Fibroblast of skin of back (primary cell): ENCODE data around the gene SEC31B.
A peak's percentile ranks its signal among the peaks of the same experiment; 100 is the strongest.

Source experiments
- DNase-seq: peaks from one replicate; pipeline ENCODE4 v3.0.0-alpha.2; 2013

SEC31B gene

DNA sequence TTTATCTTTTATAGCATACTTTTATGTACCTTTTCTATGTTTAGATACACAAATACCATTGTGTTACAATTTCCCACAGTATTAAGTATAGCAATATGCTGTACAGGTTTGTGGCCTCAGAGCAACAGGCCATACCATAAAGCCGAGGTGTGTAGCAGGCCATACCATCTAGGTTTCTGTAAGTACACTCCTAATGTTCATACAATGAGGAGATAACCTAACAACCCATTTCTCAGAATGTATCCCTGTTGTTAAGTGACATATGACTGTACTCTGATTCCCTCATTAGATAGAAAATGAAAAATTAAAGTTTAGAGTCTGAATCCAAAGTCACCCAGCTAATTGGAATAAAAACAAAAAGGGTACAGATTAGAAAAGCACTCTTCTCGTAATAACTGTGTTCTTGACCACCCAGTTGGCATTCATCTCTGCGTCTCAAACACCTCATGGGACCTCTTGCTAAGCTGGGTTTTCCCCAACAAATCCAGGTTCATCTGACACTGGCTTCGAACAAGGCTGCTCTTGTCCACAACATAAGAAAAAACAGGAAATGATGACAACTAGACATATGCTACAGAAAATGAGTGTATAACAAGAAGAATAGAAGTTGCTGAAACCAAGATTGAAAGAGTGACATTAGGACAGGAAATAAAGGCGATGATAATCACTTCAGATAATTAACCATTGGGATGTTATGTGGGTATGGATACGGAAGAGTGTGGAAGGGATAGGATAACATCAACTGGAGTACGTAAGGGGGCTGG is 8.6 kb upstream of the SEC31B start:
- DNase-seq, result no peak

DNA sequence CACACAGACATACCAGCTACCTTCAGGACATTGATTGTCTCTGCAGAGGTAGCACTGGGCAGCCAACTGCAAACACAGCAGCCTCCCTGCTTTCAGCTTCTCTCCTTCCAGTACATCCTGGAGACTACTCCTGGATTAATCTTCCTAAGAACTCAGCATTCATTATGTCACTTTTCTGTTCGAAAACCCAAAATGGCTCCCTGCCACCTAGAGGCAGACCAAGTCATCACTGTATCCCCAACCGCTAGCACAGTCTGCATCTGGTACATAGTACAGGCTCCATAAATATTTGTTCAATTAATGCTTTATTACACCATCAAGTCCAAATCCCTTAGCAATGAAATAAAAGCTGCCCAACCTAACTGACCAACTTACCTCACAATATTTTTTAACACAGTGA is 5.0 kb upstream of the SEC31B start:
- no peak for DNase-seq

DNA sequence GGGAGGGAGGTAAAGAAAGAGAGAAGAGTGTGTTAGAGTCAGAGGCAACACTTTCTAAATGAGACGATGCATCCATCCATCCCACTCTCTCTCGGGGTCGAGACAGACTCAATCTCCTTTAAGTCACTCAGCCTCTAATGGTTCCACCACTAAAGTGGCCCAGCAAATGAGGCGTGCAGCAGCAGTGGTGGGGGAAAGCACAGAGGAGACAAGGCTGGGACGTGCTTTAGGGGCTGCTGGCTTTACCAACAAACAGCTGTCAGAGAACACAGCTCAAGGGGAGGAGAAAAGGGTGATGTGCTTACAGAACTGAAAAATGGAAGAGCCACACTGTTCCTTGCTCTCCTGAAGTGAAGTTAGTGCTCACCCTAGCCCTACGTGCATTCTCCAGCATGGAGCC is 4.5 kb upstream of the SEC31B start:
- DNase-seq, result no peak

DNA sequence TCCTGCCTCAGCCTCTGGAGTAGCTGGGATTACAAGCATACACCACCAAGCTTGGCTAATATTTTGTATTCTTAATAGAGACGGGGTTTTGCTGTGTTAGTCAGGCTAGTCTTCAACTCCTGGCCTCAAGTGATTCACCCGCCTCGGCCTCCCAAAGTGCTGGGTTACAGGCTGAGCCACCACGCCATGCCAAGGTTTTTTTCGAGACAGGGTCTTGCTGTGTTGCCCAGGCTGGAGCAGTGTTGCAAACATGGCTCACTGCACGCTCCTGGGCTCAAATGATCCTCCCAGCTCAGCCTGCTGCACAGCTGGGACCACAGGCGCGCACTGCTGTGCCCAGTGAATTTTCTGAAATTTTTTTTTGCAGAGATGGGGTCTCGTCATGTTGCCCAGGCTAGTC is 3.3 kb upstream of the SEC31B start:
- no peak for DNase-seq

DNA sequence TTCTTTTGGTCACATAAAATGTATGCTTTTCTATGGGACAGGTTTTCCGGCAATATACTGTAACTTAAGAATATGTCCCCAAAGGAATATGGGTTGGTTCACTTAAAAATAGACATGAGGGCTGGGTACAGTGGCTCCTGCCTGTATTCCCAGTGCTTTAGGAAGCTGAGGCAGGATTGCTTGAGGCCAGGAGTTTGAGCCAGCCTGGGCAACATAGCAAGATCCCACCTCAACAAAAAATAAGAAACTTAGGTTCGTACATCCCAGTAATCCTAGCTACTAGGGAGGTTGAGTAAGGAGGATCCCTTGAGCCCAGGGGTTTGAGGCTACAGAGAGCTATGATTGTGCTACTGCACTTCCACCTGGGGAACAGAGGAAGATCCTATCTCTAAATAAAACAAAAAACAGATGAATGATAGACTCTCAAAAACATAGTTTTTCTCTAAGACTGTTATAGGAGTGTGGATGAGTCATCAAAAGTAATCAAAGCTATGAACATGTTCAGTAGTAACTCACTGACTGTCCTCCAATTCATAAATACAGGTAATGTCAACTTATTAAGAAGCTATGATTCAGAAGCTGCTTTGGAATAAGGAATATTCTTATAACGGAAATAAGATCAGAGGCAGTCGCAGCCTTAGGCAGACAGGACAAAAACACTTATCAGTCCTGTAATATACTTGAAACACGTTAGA is 2.6 kb upstream of the SEC31B start:
- DNase-seq, result no peak

DNA sequence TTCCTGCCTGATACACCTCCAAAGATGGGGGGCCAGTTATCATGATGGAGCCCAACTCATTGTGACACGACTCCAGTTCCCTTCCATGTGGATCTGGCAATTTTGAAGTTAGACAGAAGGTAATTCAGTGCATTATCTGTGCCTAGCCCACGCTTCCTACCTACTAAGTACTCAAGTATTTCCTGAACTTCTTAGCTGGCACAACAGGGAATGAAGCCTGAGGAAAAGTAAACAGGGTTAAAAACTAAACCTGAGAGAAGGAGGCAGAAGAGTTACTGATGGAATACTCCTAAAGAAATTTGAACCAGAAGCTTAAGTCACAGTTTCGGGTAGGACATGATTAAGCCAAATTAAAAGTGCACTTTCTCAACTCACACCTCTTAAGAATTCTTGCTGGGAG is 1.1 kb upstream of the SEC31B start:
- peak; percentile 46 for DNase-seq

DNA sequence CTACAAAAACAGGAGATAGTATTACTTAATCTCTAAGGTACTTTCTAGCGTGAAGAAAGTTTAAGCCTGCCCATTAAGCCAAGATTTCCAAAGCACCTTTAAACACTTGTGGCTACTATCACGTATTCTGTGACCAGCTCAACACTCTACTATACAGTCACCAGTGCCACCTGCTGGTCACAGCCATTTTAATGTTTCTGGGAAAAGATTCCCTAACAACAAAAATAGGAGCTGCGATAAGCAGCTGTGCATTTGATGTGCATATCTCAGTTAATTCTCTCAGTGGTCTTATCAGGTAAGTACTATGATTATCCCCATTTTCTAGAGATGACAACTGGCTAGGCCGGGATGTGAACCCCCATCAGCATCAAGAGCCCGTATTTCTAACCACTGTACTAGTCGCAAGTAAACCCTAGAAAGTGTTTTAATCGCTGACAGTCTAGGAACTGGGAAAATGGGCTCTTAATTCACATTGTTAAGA is 860 bp downstream of the SEC31B start:
- peak; percentile 65 for DNase-seq

DNA sequence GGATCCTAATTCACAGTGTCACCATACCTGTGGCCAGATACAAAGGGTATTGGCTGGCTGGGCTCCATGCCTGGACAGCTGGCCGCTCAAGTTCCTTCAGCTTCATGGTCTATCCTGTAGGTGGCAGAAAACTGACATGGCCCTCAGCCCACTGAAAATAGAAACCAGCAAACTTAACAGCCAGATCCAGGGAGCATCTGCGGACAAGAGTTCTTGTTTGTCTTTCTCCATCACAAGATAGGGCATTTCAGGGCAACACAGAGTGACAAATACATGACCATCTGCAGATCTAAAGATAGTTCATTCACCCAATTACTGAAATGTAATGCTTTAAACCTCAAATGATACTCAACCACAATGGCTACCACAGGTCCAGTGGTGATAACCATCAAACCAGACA is 2.8 kb downstream of the SEC31B start:
- DNase-seq, result no peak

DNA sequence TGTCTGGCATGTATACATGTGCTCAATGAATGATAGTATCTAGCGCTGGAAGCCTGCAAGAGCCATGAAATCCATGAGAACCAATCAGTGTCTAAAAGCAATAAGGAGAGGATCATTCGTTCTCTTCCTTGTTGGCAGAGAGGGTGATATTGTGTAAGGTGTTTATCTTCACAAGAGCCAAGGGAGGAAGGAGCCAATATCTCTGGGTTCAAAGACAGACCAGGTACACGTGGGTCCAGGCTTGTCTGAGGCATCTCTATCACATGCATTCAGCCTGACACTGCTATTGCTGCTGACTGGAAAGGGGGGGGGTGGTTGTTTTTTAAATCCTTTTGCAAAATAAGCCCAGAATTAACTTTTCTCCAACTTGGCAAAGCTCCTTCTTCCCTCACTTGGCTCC is 4.0 kb downstream of the SEC31B start:
- DNase-seq, result no peak

DNA sequence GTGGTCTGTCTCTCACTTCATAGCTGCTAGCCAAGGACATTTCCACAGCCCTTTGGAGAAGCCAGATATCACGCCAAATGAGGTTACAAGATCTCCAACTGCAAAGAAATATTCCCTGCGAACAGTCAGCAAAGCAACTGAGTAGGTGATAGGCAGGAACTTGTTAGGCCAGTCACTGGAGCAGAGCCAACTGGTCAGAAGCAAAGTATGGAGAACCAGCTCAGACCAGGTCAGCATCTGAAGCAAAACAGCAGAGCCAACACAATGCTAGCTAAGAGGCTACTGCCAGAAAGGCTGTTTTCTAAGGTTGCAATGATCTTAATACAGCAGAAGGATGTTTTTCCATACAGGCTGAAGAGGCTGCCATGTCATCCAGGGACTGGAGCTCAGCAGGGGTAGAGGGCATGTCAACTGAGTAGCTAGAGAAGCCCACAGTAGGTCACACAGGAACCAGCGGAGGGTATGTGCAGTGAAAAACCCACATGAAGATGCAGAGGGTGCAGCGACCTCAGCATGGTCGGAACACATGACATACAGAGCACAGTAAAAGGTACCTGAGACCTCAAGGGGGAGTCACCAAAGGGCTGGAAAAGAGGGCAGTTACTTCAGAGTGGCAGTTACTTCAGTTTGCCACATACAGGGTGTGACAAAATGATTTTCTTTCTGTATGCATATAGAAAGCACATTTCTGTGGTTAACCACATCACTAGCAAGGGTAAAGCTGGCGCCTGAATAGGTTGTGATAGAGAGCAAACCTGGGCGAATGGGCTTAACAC is 8.9 kb downstream of the SEC31B start:
- DNase-seq, result no peak

DNA sequence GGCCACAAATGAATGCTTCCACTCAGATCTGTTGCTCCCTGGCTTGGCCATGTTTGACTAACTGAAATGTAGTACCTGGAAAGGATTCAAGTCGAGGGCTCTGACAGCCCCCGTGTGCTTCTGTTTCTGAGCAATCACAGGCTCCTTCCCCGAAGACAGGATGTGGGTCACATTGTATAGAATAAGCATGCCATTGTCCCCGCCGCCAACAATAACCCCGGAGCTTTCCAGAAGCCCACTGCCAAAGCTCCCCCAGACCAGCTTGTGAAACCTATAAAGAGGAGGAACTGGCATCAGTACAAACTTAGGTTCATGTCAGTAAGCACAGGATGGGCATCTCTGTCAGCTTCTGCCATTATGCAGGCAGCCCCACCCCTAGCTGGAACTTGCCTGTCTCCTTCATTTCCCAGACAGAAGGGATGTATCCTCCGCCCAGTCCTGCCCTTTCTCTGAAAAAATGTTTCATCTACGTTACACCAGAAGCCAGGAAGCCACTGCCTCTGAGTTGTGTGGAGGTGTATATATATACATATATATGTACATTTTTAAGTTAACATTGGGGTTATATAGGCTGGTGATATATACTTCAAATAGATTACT is 10.3 kb downstream of the SEC31B start:
- no peak for DNase-seq

DNA sequence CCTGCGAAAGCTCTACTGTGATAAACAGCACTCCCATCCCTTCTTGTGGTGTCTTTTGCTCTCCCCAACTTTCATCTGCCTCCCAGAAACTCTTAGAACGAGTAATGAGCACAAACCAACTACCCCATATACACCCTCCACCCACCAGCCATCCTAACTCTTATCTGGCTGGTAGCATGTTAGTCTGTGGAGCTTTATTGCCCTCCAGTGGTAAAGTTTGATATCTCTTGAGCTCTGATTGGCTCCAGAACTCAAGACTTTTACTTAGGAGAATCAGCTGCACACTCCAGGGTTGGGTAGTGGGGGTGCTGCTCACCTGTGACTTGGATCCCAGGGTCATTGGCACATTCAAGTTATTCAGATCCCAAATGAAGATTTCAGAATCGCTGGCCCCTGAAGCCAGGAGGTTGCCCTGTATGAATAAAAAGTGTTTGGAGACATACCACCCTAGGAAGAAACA is 10.9 kb downstream of the SEC31B start:
- DNase-seq, result peak; percentile 70

DNA sequence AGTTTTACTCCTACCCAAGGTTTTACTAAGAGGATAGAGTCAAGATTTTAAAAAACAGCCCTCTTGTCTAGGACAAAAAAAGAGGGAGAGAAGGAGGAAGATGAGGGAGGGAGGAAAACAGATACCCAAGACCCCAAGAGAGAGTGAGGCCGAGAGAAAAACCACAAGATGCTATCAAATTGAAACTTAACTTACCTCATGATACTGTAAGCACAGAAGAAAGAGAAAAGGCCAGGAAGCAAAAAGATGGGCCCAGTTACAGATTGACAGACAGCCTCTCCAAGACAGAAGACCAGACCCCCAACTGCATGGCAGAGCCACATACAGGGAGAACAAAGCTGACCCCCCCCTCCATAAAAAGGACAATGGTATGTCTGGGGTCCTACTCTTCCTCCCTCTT is 11.4 kb downstream of the SEC31B start:
- no peak for DNase-seq

DNA sequence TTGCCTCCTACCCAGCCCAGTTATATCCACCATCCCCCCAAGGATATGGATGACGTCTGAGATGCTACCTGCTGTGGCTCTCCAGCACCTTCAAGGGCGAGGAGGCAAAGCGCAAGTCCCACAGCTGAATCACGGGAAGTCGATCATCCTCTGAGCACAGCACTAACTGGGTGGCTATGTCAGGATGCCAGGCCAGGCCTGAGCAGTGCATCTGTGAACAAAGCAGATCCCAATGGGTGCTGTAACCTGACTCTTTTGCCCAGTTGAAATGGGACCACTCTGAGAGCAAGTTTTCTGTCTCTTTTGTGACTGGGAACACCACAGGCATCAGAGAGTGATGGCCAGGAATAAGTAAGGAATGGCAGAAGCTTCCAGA is 12.3 kb downstream of the SEC31B start:
- no peak for DNase-seq

DNA sequence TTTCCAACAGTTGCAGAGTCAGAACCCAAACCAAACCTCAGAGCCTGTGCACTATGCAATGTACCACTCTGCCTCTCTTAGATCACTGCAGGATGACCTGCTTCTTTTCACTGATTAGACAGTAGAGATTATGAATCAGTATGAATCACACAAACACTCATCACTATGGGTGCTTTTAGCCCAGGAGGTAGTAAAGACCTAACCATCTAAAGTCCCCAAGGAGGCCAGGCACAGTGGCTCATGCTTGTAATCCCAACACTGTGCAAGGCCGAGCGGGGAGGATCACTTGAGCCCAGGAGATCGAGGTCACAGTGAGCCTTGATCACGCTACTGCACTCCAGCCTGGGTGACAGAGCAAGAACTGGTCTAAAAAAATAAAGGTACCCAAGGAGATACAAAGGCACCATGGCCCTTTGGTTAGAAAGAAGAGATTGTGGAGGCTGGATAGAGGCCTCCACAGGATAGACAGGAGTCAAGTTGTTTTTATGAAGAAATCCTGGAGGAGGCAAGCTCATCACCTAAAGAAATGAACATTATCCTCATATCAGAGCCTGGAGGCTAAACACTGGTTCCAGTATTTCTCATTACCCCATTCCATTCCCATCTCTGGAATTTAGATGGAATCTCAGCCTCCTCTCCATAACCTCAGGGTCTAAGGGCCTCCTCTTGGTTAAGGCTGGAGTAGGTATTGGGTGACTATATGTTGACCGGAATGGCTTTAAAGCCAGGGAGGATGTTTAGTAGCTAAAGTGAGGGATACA is 12.9 kb downstream of the SEC31B start:
- peak; percentile 89 for DNase-seq

DNA sequence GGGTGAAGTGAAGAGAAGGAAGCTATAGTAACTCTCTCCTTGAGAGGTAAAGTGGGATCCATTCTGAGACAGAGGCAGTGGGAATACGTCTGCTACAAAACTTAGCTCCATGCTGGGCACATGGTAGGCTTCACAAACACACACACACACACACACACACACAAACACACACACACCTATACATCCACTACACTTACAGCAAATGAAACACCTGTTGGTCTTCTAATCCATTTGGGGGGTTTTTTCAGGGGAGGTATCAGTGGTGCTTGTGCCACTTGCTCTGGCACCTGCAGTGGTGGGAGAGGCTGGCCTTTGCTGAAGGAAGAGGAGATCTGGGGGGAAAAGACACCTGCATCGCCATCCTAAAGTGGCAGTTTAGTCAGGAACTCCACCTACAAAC is 14.5 kb downstream of the SEC31B start:
- no peak for DNase-seq

DNA sequence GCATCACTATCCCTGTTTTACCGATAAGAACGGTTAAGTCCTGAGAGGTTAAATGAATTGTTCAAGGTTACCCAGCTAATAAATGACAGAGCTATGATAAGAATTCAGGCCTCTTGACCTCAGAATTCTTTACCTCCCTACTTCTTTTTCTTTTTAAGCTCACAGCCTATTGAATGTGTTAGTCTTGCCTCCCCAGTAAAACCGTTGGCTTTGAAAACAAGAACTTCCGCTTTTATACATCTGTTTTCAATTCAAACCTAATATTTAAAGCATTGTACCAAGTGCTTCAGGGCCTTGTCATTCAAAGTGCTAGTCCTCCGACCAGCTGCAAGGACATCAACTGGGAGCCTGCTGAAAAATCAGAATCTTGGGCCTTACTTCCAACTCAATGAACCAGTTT is 15.6 kb downstream of the SEC31B start:
- peak; percentile 86 for DNase-seq

DNA sequence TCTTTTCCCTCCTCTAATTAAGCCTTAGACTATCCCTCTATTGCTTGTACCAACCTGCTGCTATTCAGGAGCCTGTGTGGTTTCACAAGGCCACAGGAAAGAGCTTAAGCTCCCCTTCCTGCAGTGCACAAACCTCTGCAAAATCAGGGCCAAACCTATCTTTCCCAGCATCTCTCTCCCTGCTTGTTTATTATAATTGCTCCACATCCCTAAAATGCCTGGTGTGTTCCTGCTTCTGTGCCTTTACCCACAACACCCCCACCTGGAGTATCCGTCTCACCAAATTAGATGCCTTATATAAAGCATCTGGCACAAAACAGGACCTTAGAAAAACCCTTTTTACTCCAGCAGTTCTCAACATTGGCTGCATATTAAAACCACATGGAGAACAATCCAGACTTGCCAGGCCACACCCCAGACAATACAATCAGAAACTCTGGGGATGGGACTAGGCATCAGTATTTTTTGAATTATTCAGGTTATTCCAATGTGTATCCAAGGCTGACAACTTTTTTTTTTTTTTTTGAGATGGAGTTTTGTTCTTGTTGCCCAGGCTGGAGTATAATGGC is 16.7 kb downstream of the SEC31B start:
- DNase-seq, result no peak

DNA sequence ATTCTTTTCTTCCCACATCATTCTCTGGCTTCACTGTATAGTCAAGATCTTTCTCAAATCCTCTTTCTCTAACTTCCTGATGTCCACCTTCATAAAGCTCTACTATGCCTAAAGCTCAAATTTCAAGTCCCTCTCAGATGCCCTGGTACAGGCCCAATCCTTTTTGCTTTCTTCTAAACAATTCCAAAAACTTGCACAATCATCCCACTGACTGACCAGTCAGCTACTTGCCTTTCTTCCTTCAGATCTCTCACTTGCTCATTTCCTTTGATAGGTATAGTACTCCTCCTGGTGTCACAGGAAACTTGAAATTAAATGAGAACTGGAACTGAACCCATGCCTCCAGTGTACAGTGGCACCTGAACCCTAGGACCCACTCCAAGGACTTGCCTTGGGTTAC is 18.2 kb downstream of the SEC31B start:
- DNase-seq, result no peak

DNA sequence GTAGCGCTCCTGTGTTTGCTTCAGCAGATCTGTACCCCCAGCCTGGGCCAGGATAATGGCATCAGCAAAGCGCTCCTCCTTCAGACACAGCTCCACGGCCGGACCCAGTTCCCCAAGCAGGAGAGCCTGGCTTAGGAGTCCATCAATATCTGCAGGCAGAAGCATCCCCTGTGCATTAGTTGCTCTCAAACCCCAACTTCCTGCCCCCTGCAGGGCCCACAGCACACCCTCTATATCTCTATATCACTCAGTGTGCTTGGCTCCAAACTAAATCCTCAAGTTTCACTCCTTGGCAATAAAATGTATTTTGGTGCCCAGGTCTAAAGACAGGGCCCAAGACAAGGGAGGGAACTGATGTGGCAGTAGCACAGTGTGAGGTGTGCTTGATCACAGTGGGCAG is 21.6 kb downstream of the SEC31B start:
- no peak for DNase-seq

DNA sequence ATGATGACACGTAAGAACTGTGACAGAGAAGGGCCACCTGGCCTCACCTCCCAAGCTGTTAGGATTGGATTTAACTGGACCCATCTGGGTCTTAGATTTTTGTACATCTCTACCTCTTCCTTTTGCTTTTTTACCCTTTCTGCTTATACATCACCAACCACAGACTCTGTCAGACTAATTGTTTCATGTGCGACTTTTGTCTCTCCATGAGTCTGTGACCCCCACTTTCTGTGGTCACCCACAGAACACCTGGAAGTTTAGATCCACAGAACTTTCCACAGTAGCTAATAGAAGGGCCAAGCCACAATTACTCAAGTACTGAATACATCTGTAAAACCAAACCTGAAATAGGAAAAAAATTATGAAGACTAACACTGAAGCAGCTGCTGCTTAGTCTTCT is 23.1 kb downstream of the SEC31B start:
- no peak for DNase-seq

DNA sequence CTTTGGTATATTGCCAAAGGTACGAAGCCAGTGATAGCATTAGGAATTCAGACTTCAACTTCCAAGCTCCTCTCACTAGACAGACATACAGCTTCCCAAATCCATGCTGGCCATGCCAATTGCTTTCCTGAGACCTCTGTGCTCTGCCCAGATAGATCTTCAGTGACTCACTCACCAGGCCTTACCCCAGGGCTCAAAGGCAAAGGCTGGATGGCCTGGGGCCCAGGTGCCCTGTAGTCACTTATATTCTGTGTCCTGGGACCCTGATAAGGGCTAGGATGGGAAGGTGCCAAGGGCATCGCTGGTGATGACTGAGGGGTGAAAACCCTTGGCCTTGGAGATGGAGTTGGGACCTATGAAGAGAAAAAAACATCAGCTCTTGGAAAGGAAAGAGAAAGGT is 29.1 kb downstream of the SEC31B start:
- no peak for DNase-seq
